Stimulated activated CD8-positive, alpha-beta memory T cell treated with anti-CD3 and anti-CD28 coated beads, Interleukin-15, amount 100 ng/mL, for 24 hours (primary cell): ENCODE data around the gene DLG3.
"Not testable (repeated sequence)": the region's sequence is repeated elsewhere in the genome, so short reads cannot be mapped to it uniquely, and the experiment has no call there.

Source experiments
- DNase-seq: peaks from one replicate; pipeline ENCODE4 v3.0.0-alpha.2; 2020; ENCODE audit warnings: low read depth

Gene DLG3

DNA sequence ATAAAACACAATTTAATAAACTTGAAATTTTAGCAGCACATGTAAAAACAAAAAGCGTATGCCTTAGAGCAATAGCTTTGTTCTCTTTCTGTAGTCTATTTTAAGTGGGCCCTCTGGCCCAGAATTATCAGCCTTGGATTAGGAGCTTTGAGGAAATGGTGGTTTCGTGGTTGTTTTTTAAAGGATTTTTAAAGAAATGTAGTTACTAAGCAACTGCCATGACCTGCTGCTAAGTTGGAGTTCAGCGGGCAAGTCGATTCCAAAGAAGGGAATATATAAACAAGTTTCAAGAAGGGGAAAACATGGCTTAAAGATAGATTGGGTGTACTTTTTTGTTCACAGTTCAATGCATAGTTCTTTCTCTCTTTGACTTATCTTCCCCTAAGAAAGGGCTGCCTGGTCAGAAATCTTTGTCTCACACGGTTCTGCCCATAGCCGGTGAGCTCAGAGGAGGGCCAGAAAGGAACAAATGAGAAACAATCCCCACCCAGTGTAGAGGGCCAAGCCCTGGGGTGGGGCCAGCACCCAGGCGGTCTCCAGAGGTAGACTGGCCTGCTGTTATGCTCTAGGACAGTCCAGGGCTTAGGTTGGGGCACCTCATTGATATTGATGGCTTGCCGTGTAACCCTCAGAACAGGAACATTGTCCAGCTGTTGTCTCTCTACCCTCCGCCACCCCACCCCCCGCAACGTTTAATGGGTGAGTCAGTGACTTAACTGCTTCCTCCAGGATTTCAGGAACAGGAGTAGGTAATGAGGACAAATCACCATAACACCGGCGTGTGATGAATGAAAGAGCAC, 32.5 kb downstream of the DLG3 start:
- DNase-seq, result no peak

DNA sequence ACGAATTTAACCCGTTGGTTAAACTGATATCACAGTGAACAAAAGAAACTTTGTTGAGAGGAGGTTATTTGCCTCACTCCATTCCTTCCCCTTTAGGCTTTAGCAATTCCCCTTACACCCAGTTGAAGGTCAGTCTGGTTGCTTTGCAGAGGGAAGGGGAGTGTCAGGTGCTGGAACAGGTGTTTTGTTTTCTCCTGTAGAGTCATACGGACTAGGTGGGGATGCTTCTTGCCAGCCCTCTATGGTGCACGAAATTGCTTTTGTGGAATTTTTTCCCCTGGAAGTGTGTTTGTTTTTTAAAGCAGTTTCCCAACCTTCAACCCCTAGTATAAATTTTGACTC, 33.1 kb downstream of the DLG3 start:
- DNase-seq, result no peak

GRCh38 chrX:70478526-70479245, 34.1 kb downstream of the DLG3 start:
- DNase-seq, result no peak

- DNase-seq, result no peak
Observed at GRCh38 chrX:70479247-70479921, 34.7 kb downstream of the DLG3 start.

- DNase-seq, result no peak
Observed at GRCh38 chrX:70479922-70480659, 35.5 kb downstream of the DLG3 start.

GRCh38 chrX:70480660-70481018, 36.0 kb downstream of the DLG3 start:
- no peak for DNase-seq

GRCh38 chrX:70481471-70482270, 37.0 kb downstream of the DLG3 start:
- no peak for DNase-seq

GRCh38 chrX:70482300-70482699, 37.7 kb downstream of the DLG3 start:
- no peak for DNase-seq

GRCh38 chrX:70485466-70485865, 40.8 kb downstream of the DLG3 start:
- DNase-seq, result no peak

DNA sequence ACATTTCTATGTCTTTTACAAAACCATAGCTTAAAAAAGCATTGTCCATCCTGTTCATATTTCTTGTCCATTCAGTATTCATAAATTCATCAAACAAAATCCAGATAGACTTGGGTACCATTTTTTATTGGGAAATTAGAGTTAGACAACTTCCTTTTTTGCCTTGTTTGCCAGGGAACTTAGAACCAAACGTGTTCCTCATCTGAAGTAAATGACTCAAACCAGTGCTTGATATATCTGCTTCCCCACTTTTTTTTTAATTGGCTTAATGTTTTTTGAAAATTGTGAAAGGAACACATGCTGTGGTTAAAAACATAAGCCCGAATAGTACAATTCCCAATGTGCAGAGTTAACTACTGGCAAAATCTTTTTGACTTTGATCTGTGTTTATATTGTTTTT, 44.2 kb downstream of the DLG3 start:
- DNase-seq, result no peak

DNA sequence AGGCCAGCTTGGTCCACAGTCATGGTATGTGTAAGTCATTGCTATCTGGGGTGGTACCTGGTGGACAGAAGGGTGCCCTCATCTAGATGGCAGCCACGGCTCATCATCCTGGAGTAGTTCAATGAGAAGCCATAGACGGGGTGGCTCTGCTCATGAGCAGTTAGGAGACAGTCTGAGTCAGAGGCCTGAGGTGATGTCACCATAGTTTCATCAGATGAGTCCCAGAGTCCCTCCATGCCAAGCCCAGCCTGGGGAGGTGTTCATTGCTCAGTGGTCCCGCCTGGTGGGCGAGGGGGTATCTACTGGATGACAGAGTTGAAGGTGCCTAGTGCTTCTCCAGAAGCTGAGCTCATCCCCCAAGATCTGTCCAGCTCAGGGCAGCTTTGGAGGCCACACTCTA, 49.8 kb downstream of the DLG3 start:
- DNase-seq, result no peak

DNA sequence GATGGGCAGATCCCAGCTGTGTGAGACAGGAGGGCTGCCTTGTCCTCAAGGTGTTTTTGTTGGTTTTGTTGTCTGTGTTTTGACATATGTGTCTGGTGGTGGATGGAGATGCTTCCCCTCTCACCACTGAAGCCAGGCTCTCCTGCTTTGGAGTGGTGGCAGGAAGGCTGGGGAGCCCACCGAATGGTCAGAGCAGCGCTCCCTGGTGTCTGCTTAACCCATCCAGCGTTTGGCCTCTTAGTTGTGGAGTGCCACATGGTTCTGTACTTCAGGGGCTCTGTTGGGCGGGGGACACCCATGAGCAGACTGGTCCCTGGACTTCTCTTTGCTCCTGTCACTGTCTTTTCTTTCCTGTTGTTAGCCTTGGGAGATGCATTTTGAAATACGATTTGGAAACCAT, 51.9 kb downstream of the DLG3 start:
- DNase-seq, result no peak

- DNase-seq, result no peak
Observed at GRCh38 chrX:70497026-70497425, 52.4 kb downstream of the DLG3 start.

DNA sequence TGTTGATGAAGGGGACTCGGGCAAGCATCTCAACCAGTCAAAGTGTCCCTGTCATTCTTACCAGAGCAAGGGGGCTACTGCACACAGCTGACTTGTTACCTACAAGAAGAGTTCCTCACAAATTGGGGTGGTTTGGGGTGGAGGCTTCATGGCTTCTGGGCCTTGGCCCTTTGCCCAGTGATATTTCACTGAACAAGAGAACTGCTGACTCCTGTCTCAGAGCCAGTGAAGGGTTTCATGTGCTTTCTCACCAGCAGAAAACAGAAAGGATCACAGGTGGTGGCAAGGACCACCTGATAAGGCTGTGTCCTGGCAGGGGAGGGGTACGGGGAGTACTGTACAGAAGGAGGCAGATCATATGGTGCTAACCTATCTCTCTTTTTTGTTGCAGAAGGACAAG, 53.5 kb downstream of the DLG3 start:
- no peak for DNase-seq

DNA sequence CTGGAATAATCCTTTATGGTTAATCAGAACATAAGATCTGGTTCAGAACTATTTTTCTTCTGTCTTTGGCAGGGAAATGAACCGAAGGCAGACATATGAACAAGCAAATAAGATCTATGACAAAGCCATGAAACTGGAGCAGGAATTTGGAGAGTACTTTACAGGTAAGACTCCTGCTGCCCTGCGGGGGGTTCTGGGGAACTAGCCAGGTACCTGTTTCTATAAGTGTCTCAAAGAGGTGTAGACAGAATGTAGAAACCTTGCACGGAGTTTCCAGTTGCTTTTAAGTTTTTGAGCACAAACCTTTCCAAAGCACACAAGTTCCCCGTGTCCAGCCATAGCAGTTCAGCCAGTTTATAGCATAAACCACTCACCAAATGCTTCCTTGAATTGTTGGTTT, 56.2 kb downstream of the DLG3 start:
- no peak for DNase-seq

DNA sequence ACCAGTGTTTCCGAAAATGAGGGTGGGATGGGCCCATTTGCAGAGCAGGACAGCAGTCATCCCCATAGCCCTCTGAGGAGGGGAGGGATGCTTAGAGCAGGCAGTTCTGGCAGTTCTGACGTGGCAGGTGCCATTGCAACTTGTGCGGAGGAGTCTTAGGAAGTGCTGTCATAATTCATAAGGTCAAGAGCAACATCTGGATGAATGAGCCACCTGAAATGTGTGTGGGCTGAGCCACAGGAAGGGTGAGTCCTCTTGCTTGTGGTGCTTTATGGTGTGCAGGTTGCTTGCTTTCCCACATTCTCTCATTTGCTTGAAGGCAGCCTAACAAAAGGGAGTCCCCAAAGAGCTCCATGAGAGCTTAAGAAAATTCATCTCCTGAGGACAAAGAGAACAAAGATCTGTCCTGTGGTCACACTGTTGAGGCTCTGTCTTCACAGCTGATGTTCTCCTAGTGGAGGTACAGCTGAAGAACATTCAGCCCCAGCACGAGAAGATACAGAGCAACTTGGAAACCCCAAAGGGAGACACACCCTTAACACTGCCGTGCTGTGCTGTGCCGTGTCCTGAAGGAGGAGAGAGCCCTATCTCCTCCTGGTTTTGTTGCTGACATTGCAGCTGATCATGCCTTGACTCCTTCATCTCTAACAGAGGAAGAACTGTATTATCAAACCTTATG, 60.3 kb downstream of the DLG3 start:
- DNase-seq, result no peak

DNA sequence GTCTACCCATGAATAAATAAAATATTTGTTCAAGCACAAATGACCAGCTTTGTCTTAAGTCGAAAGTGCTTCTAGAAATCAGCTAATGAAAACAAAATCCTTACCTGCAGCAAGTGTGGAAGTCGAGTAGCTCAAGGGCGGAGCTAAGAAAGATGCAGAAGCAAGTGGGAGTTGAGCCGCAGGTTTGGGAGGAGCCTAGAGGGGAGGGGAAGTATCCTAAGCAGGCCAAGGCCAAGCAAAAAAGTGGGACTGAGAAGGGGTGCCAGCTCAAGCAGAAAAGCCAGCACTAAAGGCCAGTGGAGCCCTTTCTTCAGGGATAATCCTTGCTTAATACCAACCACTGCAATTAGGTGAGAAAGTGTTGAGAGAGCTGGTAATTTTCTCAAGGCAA, 60.8 kb downstream of the DLG3 start:
- no peak for DNase-seq

- DNase-seq, result no peak
Observed at GRCh38 chrX:70508296-70508911, 63.8 kb downstream of the DLG3 start.

GRCh38 chrX:70509078-70509477, 64.4 kb downstream of the DLG3 start:
- no peak for DNase-seq

GRCh38 chrX:70515270-70515669, 70.6 kb downstream of the DLG3 start:
- not testable (repeated sequence) for DNase-seq

DNA sequence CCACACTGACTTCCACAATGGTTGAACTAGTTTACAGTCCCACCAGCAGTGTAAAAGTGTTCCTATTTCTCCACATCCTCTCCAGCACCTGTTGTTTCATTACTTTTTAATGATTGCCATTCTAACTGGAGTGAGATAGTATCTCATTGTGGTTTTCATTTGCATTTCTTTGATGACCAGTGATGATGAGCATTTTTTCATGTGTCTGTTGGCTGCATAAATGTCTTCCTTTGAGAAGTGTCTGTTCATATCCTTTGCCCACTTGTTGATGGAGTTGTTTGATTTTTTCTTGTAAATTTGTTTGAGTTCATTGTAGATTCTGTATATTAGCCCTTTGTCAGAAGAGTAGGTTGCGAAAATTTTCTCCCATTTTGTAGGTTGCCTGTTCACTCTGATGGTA, 71.1 kb downstream of the DLG3 start:
- DNase-seq, result not testable (repeated sequence)
